GM18907 (cell line): ENCODE measurements around the gene GNB5.
"Not testable (repeated sequence)": the region's sequence is repeated elsewhere in the genome, so short reads cannot be mapped to it uniquely, and the experiment has no call there.

Experiments
- ATAC-seq: cut with Tn5 transposase; IDR thresholded peaks from one replicate; pipeline ENCODE4 v1.9.1; 2021; ENCODE audit warnings: mild to moderate bottlenecking, moderate library complexity; ENCODE audit not compliant: unreplicated experiment

GNB5 gene

GRCh38 chr15:52171807-52172206, 19.4 kb downstream of the GNB5 start:
- no peak for ATAC-seq

- ATAC-seq: no peak
Measured at GRCh38 chr15:52171386-52171785, 19.8 kb downstream of the GNB5 start.

DNA sequence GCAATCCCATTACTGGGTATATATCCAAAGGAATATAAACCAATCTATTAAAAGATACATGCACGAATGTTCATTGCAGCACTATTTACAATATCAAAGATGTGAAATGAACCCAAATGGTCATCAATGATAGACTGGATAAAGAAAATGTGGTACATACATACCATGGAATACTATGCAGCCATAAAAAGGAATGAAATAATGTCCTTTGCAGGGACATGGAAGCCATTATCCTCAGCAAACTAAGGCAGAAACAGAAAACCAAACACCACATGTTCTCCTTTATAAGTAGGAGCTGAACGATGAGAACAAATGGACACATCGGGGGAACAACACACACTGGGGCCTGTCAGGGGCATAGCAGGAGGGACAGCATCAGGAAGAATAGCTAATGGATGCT, 21.0 kb downstream of the GNB5 start:
- ATAC-seq: not testable (repeated sequence)

DNA sequence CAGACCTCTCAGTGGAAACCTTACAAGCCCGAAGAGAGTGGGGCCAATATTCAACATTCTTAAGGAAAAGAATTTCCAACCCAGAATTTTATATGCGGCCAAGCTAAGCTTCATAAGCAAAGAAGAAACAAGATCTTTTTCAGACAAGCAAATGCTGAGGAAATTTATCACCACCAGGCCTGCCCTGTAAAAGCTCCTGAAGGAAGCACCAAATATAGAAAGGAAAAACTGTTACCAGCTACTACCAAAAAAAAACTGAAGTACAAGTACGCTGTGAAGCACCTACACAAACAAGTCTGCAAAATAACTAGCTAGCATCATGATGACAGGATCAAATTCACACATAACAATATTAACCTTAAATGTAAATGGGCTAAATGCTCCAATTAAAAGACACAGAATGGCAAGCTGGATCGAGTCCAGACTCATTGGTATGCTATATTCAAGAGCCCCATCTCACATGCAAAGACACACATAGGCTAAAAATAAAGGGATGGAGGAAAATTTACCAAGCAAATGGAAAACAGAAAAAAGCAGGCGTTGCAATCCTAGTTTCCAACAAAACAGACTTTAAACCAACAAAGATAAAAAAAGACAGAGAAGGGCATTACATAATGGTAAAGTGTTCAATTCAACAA, 25.6 kb downstream of the GNB5 start:
- not testable (repeated sequence) for ATAC-seq

GRCh38 chr15:52164631-52165265, 26.4 kb downstream of the GNB5 start:
- ATAC-seq: no peak

- ATAC-seq: no peak
Measured at GRCh38 chr15:52163321-52164190, 27.6 kb downstream of the GNB5 start.

DNA sequence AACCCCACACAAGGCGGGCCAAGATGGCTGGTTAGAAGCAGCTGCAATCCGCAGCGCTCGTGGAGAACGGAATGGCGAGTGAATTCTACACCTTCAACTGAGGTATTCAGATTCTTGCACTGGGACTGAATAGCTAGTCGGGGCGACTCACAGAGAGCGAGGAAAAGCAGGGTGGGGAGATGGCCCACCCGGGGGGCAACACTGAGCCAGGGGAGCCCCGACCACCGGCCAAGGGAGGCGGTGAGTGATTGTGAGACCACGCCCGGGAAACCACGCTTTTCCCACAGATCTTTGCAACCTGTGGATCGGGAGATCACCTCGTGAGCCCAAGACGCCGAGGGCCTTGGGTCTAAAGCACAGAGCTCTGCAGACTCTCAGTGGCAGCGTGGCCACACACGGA, 28.3 kb downstream of the GNB5 start:
- ATAC-seq: no peak

DNA sequence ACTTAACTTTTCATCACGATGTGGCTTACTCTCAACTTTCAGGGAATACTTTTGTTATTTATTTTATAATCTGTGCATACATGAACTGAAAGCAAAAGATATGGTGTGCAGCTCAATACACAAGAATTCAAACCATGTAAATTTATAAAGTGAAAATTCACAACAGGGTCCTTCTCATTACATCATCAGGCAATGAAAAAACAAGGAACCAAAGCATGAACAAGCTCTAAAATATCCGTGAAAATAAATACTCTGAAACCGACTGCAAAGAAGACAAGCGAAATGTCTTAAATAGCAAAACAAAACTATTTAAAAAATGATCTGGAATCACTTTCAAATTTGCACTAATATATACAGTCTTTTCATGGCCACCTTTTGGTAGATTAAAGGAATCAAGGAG, 28.9 kb downstream of the GNB5 start:
- no peak for ATAC-seq

- no peak for ATAC-seq
Measured at GRCh38 chr15:52161406-52161966, 29.7 kb downstream of the GNB5 start.

DNA sequence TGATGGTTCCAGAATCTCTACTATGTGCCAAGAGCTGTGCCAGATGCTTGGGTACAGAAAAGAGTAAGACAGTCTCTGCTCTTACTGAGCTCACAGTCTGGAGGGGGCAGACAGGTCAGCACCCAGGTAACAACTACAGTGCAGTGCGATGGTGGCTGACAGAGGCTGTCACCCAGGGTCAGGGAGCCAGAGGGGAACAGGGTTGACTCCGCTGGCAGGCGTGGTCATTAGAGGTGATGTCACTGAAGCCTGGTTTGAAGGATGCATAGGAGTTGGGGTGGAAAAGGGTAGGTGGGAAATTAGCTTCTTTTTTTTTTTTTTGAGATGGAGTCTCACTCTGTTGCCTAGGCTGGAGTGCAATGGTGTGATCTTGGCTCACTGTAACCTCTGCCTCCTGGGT, 31.5 kb downstream of the GNB5 start:
- ATAC-seq: no peak

DNA sequence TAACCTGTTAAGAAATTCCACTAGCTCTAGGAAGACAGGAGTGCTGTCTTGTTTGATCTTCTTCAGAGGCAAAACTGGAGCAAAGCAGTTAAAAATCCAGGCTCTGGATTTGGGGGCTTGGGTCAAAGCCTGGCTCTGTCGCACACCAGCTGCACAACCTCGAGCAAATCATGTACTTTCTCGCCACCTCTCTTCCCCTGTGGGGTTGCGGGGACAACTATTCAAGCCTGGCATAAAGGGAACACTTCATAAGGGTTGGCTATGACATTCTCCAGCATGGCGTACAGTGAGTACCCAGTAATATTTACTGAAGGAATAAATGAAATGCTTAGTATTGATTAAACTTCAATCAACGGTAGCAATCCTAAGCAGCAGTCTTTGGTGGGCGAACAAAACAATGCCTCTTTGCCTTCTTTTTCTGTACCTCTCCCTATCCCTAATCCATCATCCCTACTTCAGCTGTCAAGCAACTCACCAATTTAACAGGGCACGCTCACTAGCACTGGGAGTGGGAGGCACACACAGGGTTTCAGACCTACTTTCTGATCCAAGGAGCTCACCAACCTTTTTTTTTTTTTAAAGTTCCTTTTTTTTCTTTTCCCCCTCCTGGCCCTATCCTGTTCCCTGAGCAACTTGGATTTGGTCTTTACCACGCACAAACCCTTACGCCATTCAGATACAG, 33.0 kb downstream of the GNB5 start:
- no peak for ATAC-seq

- ATAC-seq: no peak
Measured at GRCh38 chr15:52155878-52156277, 35.3 kb downstream of the GNB5 start.

DNA sequence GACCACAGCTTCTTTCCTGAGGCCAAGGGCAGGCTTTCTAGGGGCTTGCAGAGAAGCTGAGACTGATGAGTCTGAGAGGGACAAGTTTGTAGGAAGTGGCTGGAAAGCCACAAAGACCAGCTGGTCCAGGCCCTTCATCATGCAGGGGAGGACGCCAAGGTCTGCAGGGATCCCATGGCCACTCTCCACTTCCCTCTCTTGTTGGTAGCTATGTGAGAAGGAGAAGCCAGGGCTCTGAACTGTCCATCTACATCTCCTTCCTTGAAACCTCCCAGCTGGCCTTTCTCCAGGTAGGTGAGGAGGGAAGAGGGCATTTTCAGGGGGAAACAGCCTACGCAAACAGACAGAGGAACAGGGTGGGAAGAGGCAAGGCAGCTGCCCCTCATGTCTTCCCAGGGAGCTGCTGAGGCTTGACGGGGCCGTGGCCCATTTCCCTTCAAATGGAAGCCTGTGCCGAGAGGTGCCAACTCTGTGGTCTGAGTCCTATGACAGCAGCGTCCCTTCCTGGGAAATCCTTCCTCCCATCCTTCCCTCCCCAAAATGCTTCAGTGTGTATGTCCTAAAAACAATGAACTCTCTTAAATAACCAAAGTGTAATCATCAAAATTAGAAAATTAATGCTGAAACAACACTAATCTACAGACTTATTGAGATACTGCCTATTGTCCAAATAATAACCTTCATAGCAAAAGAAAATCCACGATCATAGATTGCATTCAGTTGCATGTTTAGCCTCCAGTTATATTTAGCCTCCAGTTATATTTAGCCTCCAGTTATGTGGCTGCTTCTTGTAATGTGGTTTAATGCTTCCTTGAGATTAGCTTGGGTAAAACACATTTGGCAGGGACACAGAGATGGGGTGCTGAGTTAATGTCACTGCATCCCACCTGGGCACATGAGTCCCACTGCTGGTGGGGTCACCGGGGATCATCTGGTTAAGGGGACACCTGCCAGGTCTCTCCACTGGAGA, 36.0 kb downstream of the GNB5 start:
- ATAC-seq: no peak

- ATAC-seq: no peak
Measured at GRCh38 chr15:52153900-52154895, 37.0 kb downstream of the GNB5 start.

DNA sequence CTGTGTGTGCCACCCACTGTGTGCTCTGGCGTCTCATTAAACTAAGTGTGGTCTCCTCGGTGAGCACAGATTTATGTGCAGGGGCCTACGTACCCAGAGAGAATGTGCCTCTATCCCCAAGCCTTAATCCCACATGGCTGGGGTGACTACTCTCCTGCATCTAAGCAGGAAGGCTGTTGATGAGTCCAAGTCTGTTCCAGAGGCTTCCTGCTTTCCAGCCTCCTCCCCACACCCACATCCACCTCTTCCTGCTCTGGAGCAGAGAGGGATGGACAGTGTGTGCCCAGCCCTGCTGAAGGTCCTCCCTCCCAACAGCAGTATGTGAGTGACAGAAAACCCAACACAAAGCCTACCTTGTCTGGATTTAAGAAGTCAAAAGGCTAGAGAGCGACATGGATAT, 39.8 kb downstream of the GNB5 start:
- no peak for ATAC-seq

DNA sequence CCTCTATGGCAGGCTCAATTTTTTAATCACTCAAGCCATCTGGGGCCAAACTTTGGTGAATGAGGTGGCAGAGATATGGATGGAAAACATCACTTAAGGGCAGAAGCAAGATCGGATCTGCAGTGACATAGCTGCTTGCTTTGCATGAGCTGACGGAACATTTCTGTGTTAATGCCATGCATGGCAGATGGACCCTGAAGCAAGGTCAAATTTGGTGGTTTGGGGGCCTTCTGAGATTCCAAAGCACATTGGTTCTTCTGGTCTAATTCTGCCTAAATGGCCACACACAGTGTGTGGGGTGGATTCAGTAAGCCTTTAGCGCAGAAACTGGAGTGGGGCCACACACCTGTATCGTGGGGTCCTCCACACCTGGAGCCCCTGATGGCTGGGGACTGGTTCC, 40.3 kb downstream of the GNB5 start:
- ATAC-seq: no peak

- ATAC-seq: no peak
Measured at GRCh38 chr15:52150043-52150825, 41.0 kb downstream of the GNB5 start.

GRCh38 chr15:52148403-52148802, 42.8 kb downstream of the GNB5 start:
- ATAC-seq: no peak
